Karpas-422 (cell line): ENCODE results near the gene PSMA5. TPM values are rescaled to one million over a fixed set of nuclear protein-coding genes. Genes with fewer than 3 reads are reported as not detected.
"Not testable (repeated sequence)": the region's sequence is repeated elsewhere in the genome, so short reads cannot be mapped to it uniquely, and the experiment has no call there.

Source experiments
- DNase-seq: peaks from one replicate; pipeline ENCODE4 v3.0.0-alpha.2; 2015
- H2AFZ ChIP-seq: fragments of 200-600 bp; sonication (generic); 2 replicates; pipeline ENCODE4 v1.6.1; 2014; ENCODE audit warnings: antibody characterized with exemption, low read length, mixed read lengths
- H3K27ac ChIP-seq: fragments of 200-600 bp; sonication (generic); 2 replicates; pipeline ENCODE4 v1.5.1; 2014; ENCODE audit warnings: mild to moderate bottlenecking, low read length, moderate library complexity
- H3K27me3 ChIP-seq: fragments of 200-600 bp; sonication (generic); 2 replicates; pipeline ENCODE4 v1.6.1; 2014; ENCODE audit warnings: low read length, mixed read lengths
- H3K36me3 ChIP-seq: fragments of 200-600 bp; sonication (generic); 2 replicates; pipeline ENCODE4 v1.6.1; 2014; ENCODE audit warnings: low read length, mixed read lengths; ENCODE audit not compliant: insufficient read depth
- H3K4me1 ChIP-seq: fragments of 200-600 bp; sonication (generic); 2 replicates; pipeline ENCODE4 v1.6.1; 2014; ENCODE audit warnings: mild to moderate bottlenecking, low read length, mixed read lengths
- H3K4me2 ChIP-seq: fragments of 200-600 bp; sonication (generic); 2 replicates; pipeline ENCODE4 v1.6.1; 2014; ENCODE audit warnings: low read length, low read depth, mild to moderate bottlenecking; ENCODE audit not compliant: poor library complexity, severe bottlenecking
- H3K4me3 ChIP-seq: fragments of 200-600 bp; sonication (generic); 2 replicates; pipeline ENCODE4 v1.5.1; 2014; ENCODE audit warnings: mild to moderate bottlenecking, antibody characterized with exemption, low read length, mixed read lengths
- H3K79me2 ChIP-seq: fragments of 200-600 bp; sonication (generic); 2 replicates; pipeline ENCODE4 v1.6.1; 2014; ENCODE audit warnings: mild to moderate bottlenecking, low read length, mixed read lengths
- H3K9ac ChIP-seq: fragments of 200-600 bp; sonication (generic); 2 replicates; pipeline ENCODE4 v1.6.0; 2014; ENCODE audit warnings: low read length
- H3K9me2 ChIP-seq: fragments of 200-600 bp; sonication (generic), shearing (Covaris generic); replicated peaks from 2 replicates; pipeline ENCODE4 v1.6.0; 2014; ENCODE audit warnings: mild to moderate bottlenecking, low read length, moderate library complexity; ENCODE audit not compliant: insufficient read depth
- H3K9me3 ChIP-seq: fragments of 300-700, 200-600 bp; sonication (generic); 2 replicates; pipeline ENCODE4 v1.6.1; 2014; ENCODE audit warnings: low read length, mixed read lengths
- H4K20me1 ChIP-seq: fragments of 200-600 bp; sonication (generic); 2 replicates; pipeline ENCODE4 v1.6.1; 2014; ENCODE audit warnings: mild to moderate bottlenecking, antibody characterized with exemption, low read length, low read depth; ENCODE audit not compliant: insufficient read depth
- total RNA-seq: library from RNA; depleted of rRNA; stranded (reverse); fragments of >200 nt; shearing (Covaris generic); gene quantifications from 2 replicates; pipeline ENCODE4 v1.2.3, GENCODE V29; 2014; ENCODE audit warnings: low replicate concordance

PSMA5 gene
- total RNA-seq, 1 experiment from 2014 or later = 70.4 TPM

GRCh38 chr1:109467301-109467777, 41.1 kb upstream of the PSMA5 start:
- H3K9ac ChIP-seq = no peak overlapping the region

GRCh38 chr1:109466452-109467300, 40.4 kb upstream of the PSMA5 start, which contains the start of gene SYPL2:
SYPL2 (plus strand) TSS chr1:109466546; CDS start chr1:109466844, 298 bp downstream.
- Histone ChIP-seq H3K9ac (no peak within 1 kb of the TSS), H3K4me3 (no peak within 1 kb of the TSS), H2AFZ (no peak within 1 kb of the TSS), H3K79me2 (no peaks in the 10 kb centered on the region), H3K4me2 (no peak within 1 kb of the TSS), H3K4me1 (no peaks in the 10 kb centered on the region), H4K20me1 (no peaks in the 10 kb centered on the region), H3K9me3 (no peaks in the 10 kb centered on the region), H3K27me3 (no peaks in the 10 kb centered on the region), H3K36me3 (no peaks in the 10 kb centered on the region), H3K27ac (no peak within 1 kb of the TSS), H3K9me2 (no peaks in the 10 kb centered on the region)
- no peak for DNase-seq

More at GRCh38 chr1:109467301-109467777, 41.1 kb upstream of the PSMA5 start:
- Histone ChIP-seq H3K79me2 (no peaks in the 10 kb centered on the region), H3K4me2 (no peak overlapping the region), H3K9me2 (no peaks in the 10 kb centered on the region), H3K36me3 (no peaks in the 10 kb centered on the region), H3K27me3 (no peaks in the 10 kb centered on the region), H3K9me3 (no peaks in the 10 kb centered on the region), H2AFZ (no peak overlapping the region), H3K4me1 (no peaks in the 10 kb centered on the region), H3K27ac (no peak overlapping the region), H4K20me1 (no peaks in the 10 kb centered on the region), H3K4me3 (no peak overlapping the region)
- DNase-seq = no peak

GRCh38 chr1:109466125-109466451, 39.8 kb upstream of the PSMA5 start:
- no peak overlapping the region for H3K4me2 ChIP-seq
- H4K20me1 ChIP-seq = no peaks in the 10 kb centered on the region
- no peaks in the 10 kb centered on the region for H3K9me3 ChIP-seq
- no peak overlapping the region for H3K27ac ChIP-seq
- H2AFZ ChIP-seq = no peak overlapping the region
- H3K4me3 ChIP-seq = no peak overlapping the region
- H3K4me1 ChIP-seq = no peaks in the 10 kb centered on the region
- H3K27me3 ChIP-seq = no peaks in the 10 kb centered on the region
- no peaks in the 10 kb centered on the region for H3K36me3 ChIP-seq
- DNase-seq = no peak
- no peaks in the 10 kb centered on the region for H3K9me2 ChIP-seq
- H3K79me2 ChIP-seq = no peaks in the 10 kb centered on the region
- no peak overlapping the region for H3K9ac ChIP-seq

- no peaks in the 10 kb centered on the region for H3K79me2 ChIP-seq
- H3K27ac ChIP-seq = no peak overlapping the region
- no peaks in the 10 kb centered on the region for H3K4me1 ChIP-seq
- H3K36me3 ChIP-seq = no peaks in the 10 kb centered on the region
- no peak overlapping the region for H3K4me3 ChIP-seq
- H2AFZ ChIP-seq = no peak overlapping the region
- DNase-seq = no peak
- no peak overlapping the region for H3K9ac ChIP-seq
- 0 out of 2 replicates have a peak, but pooled peaks cover 3% of the 10 kb centered on the region for H3K9me3 ChIP-seq
- no peaks in the 10 kb centered on the region for H4K20me1 ChIP-seq
- H3K27me3 ChIP-seq = no peaks in the 10 kb centered on the region
- no peaks in the 10 kb centered on the region for H3K9me2 ChIP-seq
- no peak overlapping the region for H3K4me2 ChIP-seq
Measured at GRCh38 chr1:109457819-109458218, 31.6 kb upstream of the PSMA5 start.

- Histone ChIP-seq H3K9me3 (0 out of 2 replicates have a peak, but pooled peaks cover 3% of the 10 kb centered on the region), H3K36me3 (no peaks in the 10 kb centered on the region), H4K20me1 (no peaks in the 10 kb centered on the region), H2AFZ (no peak overlapping the region), H3K4me1 (no peaks in the 10 kb centered on the region), H3K4me2 (no peak overlapping the region), H3K9me2 (no peaks in the 10 kb centered on the region), H3K9ac (no peak overlapping the region), H3K27ac (no peak overlapping the region), H3K27me3 (no peaks in the 10 kb centered on the region), H3K79me2 (no peaks in the 10 kb centered on the region), H3K4me3 (no peak overlapping the region)
- DNase-seq = no peak
Measured at GRCh38 chr1:109454497-109455133, 28.4 kb upstream of the PSMA5 start.

- Histone ChIP-seq H3K4me3 (no peak overlapping the region), H3K4me1 (no peaks in the 10 kb centered on the region), H3K27ac (no peak overlapping the region), H3K27me3 (peaks cover 3% of the 10 kb centered on the region; the same call in 1 of the 2 replicates), H4K20me1 (no peaks in the 10 kb centered on the region), H3K36me3 (no peaks in the 10 kb centered on the region), H2AFZ (no peak overlapping the region), H3K4me2 (no peak overlapping the region), H3K9me3 (no peaks in the 10 kb centered on the region), H3K79me2 (no peaks in the 10 kb centered on the region), H3K9me2 (no peaks in the 10 kb centered on the region), H3K9ac (no peak overlapping the region)
- no peak for DNase-seq
Measured at GRCh38 chr1:109447524-109447923, 21.3 kb upstream of the PSMA5 start.

- H3K4me1 ChIP-seq, H2AFZ ChIP-seq, H3K27ac ChIP-seq, H3K4me3 ChIP-seq, H3K9me2 ChIP-seq, H3K36me3 ChIP-seq, H3K9me3 ChIP-seq, DNase-seq, H3K27me3 ChIP-seq, H3K79me2 ChIP-seq, H4K20me1 ChIP-seq, H3K4me2 ChIP-seq, H3K9ac ChIP-seq: not testable (repeated sequence)
Measured at GRCh38 chr1:109445949-109446695, 19.9 kb upstream of the PSMA5 start.

- Histone ChIP-seq H3K4me2 (no peak overlapping the region), H3K4me3 (no peak overlapping the region), H3K27me3 (peaks cover 3% of the 10 kb centered on the region; the same call in 1 of the 2 replicates), H4K20me1 (no peaks in the 10 kb centered on the region), H2AFZ (no peak overlapping the region), H3K36me3 (no peaks in the 10 kb centered on the region), H3K79me2 (no peaks in the 10 kb centered on the region), H3K27ac (no peak overlapping the region), H3K9ac (no peak overlapping the region), H3K4me1 (no peaks in the 10 kb centered on the region), H3K9me3 (no peaks in the 10 kb centered on the region), H3K9me2 (no peaks in the 10 kb centered on the region)
- DNase-seq = no peak
Measured at GRCh38 chr1:109444346-109444745, 18.1 kb upstream of the PSMA5 start.
